HG02588 (cell line): Measurements from ENCODE around the gene MINAR1.
"Not testable (repeated sequence)": the region's sequence is repeated elsewhere in the genome, so short reads cannot be mapped to it uniquely, and the experiment has no call there.

Experiments used
- ATAC-seq: cut with Tn5 transposase; IDR thresholded peaks from one replicate; pipeline ENCODE4 v1.9.1; 2021; ENCODE audit warnings: mild to moderate bottlenecking, moderate library complexity; ENCODE audit not compliant: unreplicated experiment

MINAR1 gene, protein sequence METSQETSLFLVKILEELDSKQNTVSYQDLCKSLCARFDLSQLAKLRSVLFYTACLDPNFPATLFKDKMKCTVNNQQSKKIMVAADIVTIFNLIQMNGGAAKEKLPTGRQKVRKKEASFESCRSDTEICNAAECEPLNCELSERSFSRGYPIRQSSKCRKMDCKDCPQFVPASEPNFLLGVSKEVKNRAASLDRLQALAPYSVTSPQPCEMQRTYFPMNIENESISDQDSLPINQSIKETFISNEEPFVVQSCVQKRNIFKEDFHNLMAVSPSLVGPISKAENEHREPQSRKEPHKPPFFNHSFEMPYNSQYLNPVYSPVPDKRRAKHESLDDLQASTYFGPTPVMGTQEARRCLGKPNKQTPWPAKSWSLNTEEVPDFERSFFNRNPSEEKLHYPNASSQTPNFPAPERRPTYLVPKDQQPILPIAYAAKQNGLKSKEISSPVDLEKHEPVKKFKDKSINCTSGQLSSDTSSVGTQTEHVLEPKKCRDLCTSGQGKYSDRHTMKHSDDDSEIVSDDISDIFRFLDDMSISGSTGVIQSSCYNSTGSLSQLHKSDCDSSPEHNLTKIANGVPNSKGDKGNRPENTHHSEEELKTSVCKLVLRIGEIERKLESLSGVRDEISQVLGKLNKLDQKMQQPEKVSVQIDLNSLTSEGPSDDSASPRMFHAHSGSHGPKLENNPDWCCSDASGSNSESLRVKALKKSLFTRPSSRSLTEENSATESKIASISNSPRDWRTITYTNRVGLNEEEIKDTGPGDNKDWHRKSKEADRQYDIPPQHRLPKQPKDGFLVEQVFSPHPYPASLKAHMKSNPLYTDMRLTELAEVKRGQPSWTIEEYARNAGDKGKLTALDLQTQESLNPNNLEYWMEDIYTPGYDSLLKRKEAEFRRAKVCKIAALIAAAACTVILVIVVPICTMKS

DNA sequence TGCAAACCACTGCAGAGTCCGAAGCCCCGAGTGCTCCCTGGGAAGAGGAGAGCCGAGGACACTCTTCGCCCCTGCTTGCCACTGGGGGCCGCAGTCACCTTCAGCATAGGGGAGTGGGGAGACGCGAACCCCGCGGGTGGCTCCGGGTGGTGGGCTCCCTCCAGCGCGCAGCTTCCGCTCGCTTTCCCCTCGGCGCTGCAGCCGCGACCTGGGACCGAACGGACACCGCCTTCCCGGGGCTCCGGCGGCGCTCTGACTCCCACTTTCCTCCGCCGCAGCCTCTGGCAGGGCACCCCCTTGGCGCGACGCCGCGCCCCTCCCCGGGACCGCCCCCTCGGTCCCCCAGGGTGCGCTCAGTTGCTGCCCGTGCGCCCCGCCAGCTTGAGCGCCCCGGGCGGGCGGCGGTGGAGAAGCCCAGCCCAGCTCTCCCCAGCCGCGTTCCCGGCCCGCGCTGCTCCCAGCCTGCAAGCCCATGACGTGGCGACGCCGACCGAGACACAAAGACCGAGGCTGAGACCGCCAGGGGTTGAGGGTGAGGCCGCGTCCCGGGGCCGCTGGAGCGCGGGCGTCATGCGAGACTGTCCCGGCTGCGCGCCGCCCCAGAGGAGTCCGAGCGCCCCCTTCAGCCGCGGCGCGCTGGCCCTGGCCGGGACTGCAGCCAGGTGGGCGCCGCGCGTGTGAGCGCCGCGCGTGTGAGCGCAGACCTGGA lies at the start of gene MINAR1:
Gene MINAR1 (plus strand): TSS at position 701 of the 709 bp plus-strand sequence. CDS start 23,812 bp downstream, outside the sequence.
- ATAC-seq: no peak

GRCh38 chr15:79394231-79394630 lies 37.9 kb upstream of the MINAR1 start:
- no peak for ATAC-seq

DNA sequence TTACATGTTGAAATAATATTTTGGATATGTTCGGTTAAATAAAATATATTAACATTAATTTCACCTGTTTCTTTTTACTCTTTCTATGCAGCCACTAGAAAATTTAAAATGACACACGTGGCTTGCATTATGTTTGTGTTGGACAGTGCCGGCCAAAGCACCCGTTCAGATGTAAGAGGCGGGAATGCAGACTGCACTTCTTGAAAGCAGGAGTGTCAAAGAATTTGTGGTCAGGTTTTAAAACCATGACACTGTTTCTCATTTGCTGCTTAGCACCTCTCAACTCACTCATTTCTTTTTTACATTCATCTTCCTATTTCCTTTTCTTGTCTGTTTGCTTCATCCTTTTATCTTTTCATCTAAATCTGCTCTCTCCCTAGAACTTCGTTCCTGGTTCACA lies 35.3 kb upstream of the MINAR1 start:
- no peak for ATAC-seq

- ATAC-seq: no peak
Measured at GRCh38 chr15:79397269-79397910, 34.7 kb upstream of the MINAR1 start.

DNA sequence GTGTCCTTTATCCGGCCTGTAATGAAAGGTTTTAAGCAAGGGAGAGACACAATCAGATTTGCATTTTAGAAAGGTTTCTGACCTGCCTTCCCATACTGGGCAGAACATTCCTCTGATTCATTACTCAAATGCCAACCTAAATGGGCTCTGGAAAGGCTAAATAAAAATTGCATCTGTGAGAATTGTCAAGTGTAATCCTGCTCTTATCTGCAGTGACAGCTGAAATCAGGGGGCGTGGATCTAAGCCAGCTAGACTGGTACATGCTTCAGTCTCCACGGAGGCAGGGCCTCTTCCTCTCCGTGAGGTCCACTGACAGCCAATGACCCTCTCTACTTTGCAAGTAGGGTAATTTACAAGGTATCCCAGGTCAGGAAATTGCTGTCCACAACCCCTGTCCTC lies 32.5 kb upstream of the MINAR1 start:
- no peak for ATAC-seq

DNA sequence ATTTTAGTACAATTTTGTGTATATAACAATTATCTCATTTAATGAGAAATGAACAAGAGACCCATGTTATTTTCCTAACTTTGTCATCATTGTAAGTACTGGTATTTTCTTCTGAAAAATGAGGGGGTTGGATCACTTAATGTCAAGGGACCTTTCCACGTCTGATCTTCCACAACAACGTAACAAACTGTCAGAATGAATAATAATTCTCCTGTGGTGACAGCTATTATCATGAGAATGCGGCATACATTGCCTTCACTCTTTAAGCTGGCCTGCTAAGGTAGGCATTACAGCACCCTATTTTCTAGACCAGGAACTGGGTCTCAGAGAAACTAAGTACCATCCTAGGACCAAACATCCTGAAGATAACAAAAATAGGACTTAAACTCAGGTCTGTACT lies 31.5 kb upstream of the MINAR1 start:
- ATAC-seq: no peak

DNA sequence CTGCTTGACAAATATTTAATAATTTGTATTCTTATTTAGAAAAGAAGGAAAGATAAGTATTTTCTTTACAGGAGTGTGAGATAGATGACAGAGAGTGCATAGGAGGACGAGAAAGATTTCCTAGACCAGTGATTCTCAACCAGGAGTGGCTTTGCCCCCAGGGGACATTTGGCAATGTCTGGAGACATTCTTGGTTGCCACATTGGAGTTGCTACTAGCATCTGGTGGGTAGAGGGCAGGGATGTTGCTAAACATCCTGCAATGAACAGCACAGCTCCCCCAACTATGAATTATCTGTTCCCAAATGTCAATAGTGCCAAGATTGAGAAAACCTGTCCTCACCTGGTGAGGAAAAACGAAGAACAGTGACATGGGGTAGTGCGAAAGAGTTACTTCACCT lies 30.8 kb upstream of the MINAR1 start:
- ATAC-seq: no peak

DNA sequence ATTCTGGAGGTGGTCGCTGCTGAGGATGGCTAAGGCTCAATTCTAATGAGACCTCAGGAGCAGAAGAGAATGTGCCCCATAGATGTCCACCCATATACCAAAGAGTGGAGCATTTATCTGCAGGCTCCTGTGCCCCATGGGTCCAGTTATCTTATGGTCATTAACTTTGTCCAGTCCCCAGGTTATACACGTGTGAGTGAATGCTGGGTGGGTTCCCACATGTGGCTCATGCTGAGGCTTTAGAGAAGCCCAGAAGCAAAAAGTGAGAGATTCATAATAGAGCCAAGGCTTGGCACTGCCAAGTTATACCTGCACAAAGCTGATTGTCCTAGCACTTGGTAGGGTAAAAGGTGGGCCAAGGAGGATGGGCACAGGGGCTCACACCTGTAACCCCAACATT lies 30.0 kb upstream of the MINAR1 start:
- ATAC-seq: no peak

DNA sequence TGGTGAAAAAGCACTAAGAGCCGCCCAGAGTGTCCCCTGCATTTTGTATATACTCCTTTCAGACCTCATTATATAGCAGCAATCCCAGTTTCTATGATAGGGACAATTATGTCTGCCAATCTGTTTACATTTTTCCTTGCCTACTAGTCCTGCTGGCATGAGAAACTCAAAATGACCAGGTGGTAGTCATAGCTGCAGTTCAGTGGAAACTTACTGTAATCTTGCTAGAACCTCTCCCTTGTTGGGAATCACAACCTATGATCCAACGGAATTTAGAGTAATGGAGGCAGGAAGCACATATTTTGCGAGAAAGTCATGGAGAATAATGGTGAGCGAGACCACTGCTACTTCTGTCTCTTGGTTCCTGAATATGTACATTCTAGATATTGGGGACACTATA lies 28.6 kb upstream of the MINAR1 start:
- ATAC-seq: no peak

DNA sequence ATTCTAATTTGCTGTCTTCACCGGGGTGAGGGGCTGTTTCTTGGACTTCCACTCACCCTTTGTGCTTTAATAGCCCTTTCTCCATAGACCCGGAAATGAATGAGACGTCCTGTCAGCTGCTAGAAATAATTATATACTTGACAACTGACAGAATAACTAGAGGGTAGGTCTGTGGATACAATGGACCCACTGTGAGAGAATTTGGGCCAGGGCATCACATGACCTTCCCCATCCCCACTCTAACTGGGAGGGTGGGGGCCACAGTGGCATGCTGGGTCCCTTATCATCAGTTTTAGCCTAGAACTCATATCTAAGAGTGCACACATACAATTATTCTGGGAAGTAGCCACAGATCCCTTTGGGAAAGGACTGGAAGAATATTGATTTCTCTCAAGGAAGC lies 25.9 kb upstream of the MINAR1 start:
- no peak for ATAC-seq

GRCh38 chr15:79408041-79408440 lies 24.1 kb upstream of the MINAR1 start:
- ATAC-seq: no peak

- no peak for ATAC-seq
Measured at GRCh38 chr15:79410237-79410636, 21.9 kb upstream of the MINAR1 start.

- ATAC-seq: no peak
Measured at GRCh38 chr15:79412010-79412409, 20.1 kb upstream of the MINAR1 start.

GRCh38 chr15:79412429-79412828 lies 19.7 kb upstream of the MINAR1 start:
- no peak for ATAC-seq

- ATAC-seq: no peak
Measured at GRCh38 chr15:79416876-79417275, 15.3 kb upstream of the MINAR1 start.

DNA sequence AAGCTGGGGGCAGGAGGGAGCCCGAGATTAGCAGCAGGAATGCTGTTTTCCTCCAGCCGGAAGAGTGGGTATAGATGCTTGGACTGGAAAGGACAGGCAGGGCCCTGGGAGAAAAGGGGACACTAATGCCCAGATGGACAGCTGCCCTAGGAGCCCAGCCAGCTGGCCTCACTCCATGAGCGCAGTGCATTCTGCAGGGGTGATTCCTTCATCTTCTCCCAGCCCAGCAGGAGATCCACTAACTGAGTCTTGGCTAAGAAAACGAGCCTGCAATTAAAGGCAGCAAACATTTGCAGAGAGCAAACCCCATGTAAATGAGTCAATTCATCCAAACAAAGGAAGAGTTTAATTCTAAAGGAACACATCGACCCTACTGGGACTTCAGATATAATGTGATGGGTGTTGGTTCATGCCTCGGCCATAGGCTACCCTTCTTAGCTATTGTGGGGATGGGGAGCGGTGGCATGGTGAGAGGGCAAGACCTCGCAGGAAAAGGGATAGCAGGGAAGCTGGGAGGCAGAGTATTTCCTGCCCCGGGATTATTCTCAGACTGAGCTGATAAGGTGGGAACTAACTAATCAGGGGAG lies 13.3 kb upstream of the MINAR1 start:
- ATAC-seq: no peak

GRCh38 chr15:79425591-79426295 lies 6.4 kb upstream of the MINAR1 start:
- ATAC-seq: no peak

DNA sequence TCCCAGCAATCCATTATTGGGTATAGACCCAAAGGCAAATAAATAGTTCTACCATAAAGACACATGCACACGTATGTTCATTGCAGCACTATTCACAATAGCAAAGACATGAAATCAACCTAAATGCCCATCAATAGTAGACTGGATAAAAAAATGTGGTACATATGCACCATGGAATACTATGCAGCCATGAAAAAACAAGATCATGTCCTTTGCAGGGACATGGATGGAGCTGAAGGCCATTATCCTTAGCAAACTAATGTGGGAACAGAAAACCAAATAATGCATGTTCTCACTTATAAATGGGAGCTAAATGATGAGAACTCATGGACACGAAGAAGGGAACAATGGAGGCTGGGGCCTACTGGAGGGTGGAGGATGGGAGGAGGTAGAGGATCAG lies 5.2 kb upstream of the MINAR1 start:
- not testable (repeated sequence) for ATAC-seq

DNA sequence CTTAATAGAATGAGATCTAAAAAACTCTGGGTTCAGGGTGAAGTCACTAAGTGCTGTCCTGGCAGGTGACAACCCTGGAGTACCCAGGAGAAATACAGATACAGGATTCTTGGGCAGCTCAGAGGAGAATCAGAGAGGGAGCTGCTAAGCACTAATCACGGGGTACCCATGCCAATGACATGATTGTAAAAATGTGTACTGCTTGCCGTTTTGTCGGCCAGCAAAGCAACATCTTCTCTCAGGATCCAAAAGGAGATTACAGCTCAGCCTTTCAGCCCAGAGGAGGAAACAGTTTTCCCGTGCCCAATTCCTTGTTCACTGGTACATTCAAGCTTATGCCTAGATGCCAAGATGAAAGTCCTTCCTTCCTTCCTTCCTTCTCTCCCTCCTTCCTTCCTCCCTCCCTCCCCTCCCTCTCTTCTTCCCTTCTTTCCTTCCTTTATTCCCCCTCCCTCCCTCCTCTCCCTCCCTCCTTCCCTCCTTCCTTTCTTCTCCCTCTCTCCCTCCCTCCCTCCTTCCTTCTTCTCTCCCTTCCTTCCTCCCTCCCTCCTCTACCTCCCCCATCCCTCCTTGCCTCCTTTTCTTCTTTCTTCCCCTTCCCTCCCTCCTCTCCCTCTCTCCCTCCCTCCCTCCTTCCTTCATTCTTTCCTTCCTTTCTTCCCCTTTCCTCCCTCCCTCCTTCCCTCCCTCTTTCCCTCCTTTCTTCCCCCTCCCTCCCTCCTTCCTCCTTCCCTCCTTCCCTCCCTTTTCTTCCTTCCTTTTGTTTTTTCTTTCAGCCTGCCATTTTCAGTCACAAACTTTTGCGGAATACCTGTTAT lies 4.1 kb upstream of the MINAR1 start:
- ATAC-seq: no peak
